Esophagus muscularis mucosa (tissue), 4 donors: Measurements from ENCODE around the gene CEACAM16. TPM values are rescaled to one million over a fixed set of nuclear protein-coding genes. Genes with fewer than 3 reads are reported as not detected.

ENCODE experiments used
- DNase-seq: peaks from one replicate; pipeline ENCODE4 v3.0.0-alpha.2; 2017; ENCODE audit errors: extremely low spot score
- H3K27ac ChIP-seq, 4 donors: fragments of 200-600 bp; sonication (generic); replicated peaks in 1 of 4; 1 replicate in 3 of 4; 2 replicates in 1 of 4; pipeline ENCODE4 v1.5.1; 2016 to 2019; ENCODE audit warnings: mild to moderate bottlenecking in 1 of 4
- H3K27me3 ChIP-seq, 4 donors: fragments of 200-600 bp; sonication (generic); one replicate each; pipeline versions ENCODE4 v1.5.1 to v1.6.0; 2016 to 2019
- H3K36me3 ChIP-seq, 4 donors: fragments of 200-600 bp; sonication (generic); one replicate each; pipeline ENCODE4 v1.5.1; 2016 to 2019
- H3K4me1 ChIP-seq, 4 donors: fragments of 200-600 bp; sonication (generic); one replicate each; pipeline ENCODE4 v1.5.1; 2016 to 2019
- H3K4me3 ChIP-seq, 4 donors: fragments of 200-600 bp; sonication (generic); 1 replicate in 2 of 4; 2 replicates in 2 of 4; pipeline ENCODE4 v1.5.1; 2016 to 2019; ENCODE audit warnings: mild to moderate bottlenecking in 4 of 4, moderate library complexity in 1 of 4
- H3K9me3 ChIP-seq, 4 donors: fragments of 200-600 bp; sonication (generic); 1 replicate in 3 of 4; 2 replicates in 1 of 4; pipeline ENCODE4 v1.5.1; 2016 to 2019
- CTCF ChIP-seq, 3 experiments: fragments of 200-600 bp in 2 of 3; fragments of 450-650 bp in 1 of 3; sonication (generic) in 2 of 3; IDR thresholded peaks; one replicate each; pipeline ENCODE4 v1.5.1; 2017 to 2019; ENCODE audit warnings: antibody characterized with exemption in 3 of 3, mild to moderate bottlenecking in 2 of 3, moderate library complexity in 1 of 3
- EP300 ChIP-seq: sonication (generic); formaldehyde crosslinking; IDR thresholded peaks from one replicate; pipeline ENCODE4 v1.6.1; 2017; ENCODE audit warnings: antibody characterized with exemption
- POLR2A ChIP-seq: fragments of 450-650 bp; IDR thresholded peaks from one replicate; pipeline ENCODE4 v1.6.1; 2017; ENCODE audit warnings: antibody characterized with exemption, moderate library complexity, mild to moderate bottlenecking, low read depth
- POLR2AphosphoS5 ChIP-seq, 2 donors: sonication (generic); formaldehyde crosslinking; IDR thresholded peaks; one replicate each; pipeline ENCODE4 v1.6.1; 2017; ENCODE audit warnings: antibody characterized with exemption in 2 of 2
- WGBS: methylation state at CpG from one replicate; pipeline ENCODE4 v1.1.5; 2018; 5-methylcytosine and 5-hydroxymethylcytosine counted together
- intact Hi-C: fragments of 100-400 bp; cut with DNase I; formaldehyde crosslinking; loops from one replicate; pipeline ENCODE4 v1.15.1; 2023
- total RNA-seq, 4 donors: library from RNA; depleted of rRNA; stranded (reverse); fragments of >200 nt; gene quantifications; one replicate each; pipeline versions ENCODE4 v1.1.0 to v1.2.1, GENCODE V29; 2016

CEACAM16 gene
- total RNA-seq, 4 donors from 2014 or later = not detected

- Histone ChIP-seq H3K4me3 (no peak overlapping the region), H3K9me3 (no peaks in the 10 kb centered on the region), H3K27ac (no peak overlapping the region), H3K36me3 (no peaks in the 10 kb centered on the region), H3K4me1 (peaks cover 23 to 27% (median 24%) of the 10 kb centered on the region in 4 donors), H3K27me3 (no peaks in the 10 kb centered on the region)
- TF ChIP-seq POLR2AphosphoS5 (IDR thresholded peaks at IDR 0.05) = no peak
- no peak for TF ChIP-seq POLR2A
- no peak for DNase-seq
- intact Hi-C loops = no loop called here
- 72% methylated on average over 6 of the region's 6 CpGs for WGBS
Observed at GRCh38 chr19:44728178-44728577, 29.2 kb downstream of the CEACAM16 start.

GRCh38 chr19:44729516-44730033 is 30.6 kb downstream of the CEACAM16 start:
- 88% methylated on average over 8 of the region's 8 CpGs for WGBS
- intact Hi-C loops = no loop called here
- no peak for TF ChIP-seq CTCF (IDR thresholded peaks at IDR 0.05)
- TF ChIP-seq POLR2A = no peak
- TF ChIP-seq EP300 = no peak
- TF ChIP-seq POLR2AphosphoS5 (IDR thresholded peaks at IDR 0.05) = no peak
- H3K4me1 ChIP-seq = peaks cover 9 to 13% (median 10%) of the 10 kb centered on the region in 4 donors
- no peaks in the 10 kb centered on the region for H3K36me3 ChIP-seq
- H3K4me3 ChIP-seq = no peak overlapping the region
- no peaks in the 10 kb centered on the region for H3K9me3 ChIP-seq
- H3K27ac ChIP-seq = no peak overlapping the region
- DNase-seq = no peak
- no peaks in the 10 kb centered on the region for H3K27me3 ChIP-seq

- Histone ChIP-seq H3K36me3 (no peaks in the 10 kb centered on the region), H3K4me1 (no peaks in the 10 kb centered on the region), H3K4me3 (no peak overlapping the region), H3K27me3 (no peaks in the 10 kb centered on the region), H3K9me3 (no peaks in the 10 kb centered on the region), H3K27ac (no peak overlapping the region)
- 96% methylated on average over 5 of the region's 5 CpGs for WGBS
- no peak for DNase-seq
- no peak for TF ChIP-seq POLR2A
- TF ChIP-seq EP300 = no peak
- no peak for TF ChIP-seq POLR2AphosphoS5 (IDR thresholded peaks at IDR 0.05)
- no peak for TF ChIP-seq CTCF (IDR thresholded peaks at IDR 0.05)
- intact Hi-C loops = no loop called here
Observed at GRCh38 chr19:44731081-44731480, 32.1 kb downstream of the CEACAM16 start.

- no peaks in the 10 kb centered on the region for H3K9me3 ChIP-seq
- TF ChIP-seq POLR2A = no peak
- TF ChIP-seq POLR2AphosphoS5 (IDR thresholded peaks at IDR 0.05) = no peak
- no peak for TF ChIP-seq CTCF (IDR thresholded peaks at IDR 0.05)
- TF ChIP-seq EP300 = no peak
- no peaks in the 10 kb centered on the region for H3K4me1 ChIP-seq
- no peak overlapping the region for H3K4me3 ChIP-seq
- H3K27me3 ChIP-seq = no peaks in the 10 kb centered on the region
- intact Hi-C loops = no loop called here
- 75% methylated on average over 5 of the region's 5 CpGs for WGBS
- no peaks in the 10 kb centered on the region for H3K36me3 ChIP-seq
- no peak overlapping the region for H3K27ac ChIP-seq
- DNase-seq = no peak
Observed at GRCh38 chr19:44731622-44732021, 32.7 kb downstream of the CEACAM16 start.

- no peak for DNase-seq
- no peaks in the 10 kb centered on the region for H3K4me1 ChIP-seq
- intact Hi-C loops = no loop called here
- TF ChIP-seq CTCF (IDR thresholded peaks at IDR 0.05) (no peak), POLR2AphosphoS5 (IDR thresholded peaks at IDR 0.05) (no peak)
- H3K36me3 ChIP-seq = no peaks in the 10 kb centered on the region
- no peak overlapping the region for H3K27ac ChIP-seq
- H3K4me3 ChIP-seq = no peak overlapping the region
- no peaks in the 10 kb centered on the region for H3K9me3 ChIP-seq
- WGBS = 79% methylated on average over 11 of the region's 11 CpGs
- no peaks in the 10 kb centered on the region for H3K27me3 ChIP-seq
Observed at GRCh38 chr19:44732235-44733014, 33.5 kb downstream of the CEACAM16 start.
